K562 (cell line): Measurements from ENCODE around the gene DNAJC13. TPM values are rescaled to one million over a fixed set of nuclear protein-coding genes. Genes with fewer than 3 reads are reported as not detected.

Source experiments
- ATAC-seq: fragments of 200-7000 bp; cut with Tn5 transposase; 3 replicates; pipeline ENCODE4 v1.9.1; 2020; ENCODE audit warnings: moderate library complexity
- BruUV-seq: library from RNA; stranded (reverse); fragments of 400-500 nt; replicated peaks from 2 replicates; lab custom pipeline; 2021; lab: Mats Ljungman, UMichigan
- CTCF ChIA-PET: fragments of 300-600 bp; formaldehyde crosslinking; extraction: SDS; loops from one replicate; lab custom pipeline; 2021; ENCODE audit warnings: low intra/inter-chr PET ratio; lab: Yijun Ruan, JAX
- POLR2A ChIA-PET: fragments of 300-600, 350-650 bp; sonication (Branson Sonifier 250); formaldehyde crosslinking; extraction: SDS; loops from one replicate; lab custom pipeline; 2021; ENCODE audit warnings: antibody characterized with exemption, inconsistent platforms; lab: Yijun Ruan, JAX
- DNase-seq, 4 experiments: peaks; one replicate each; pipeline versions ENCODE4 v3.0.0 to v3.0.0-alpha.2; 2011 to 2018; ENCODE audit warnings: low spot score in 3 of 4, mixed read lengths in 3 of 4; ENCODE audit errors: extremely low read depth in 1 of 4
- FAIRE-seq: peaks from 2 replicates; lab custom pipeline; 2011; peaks lifted over from hg19 to GRCh38; lab: Jason Lieb, UNC
- H2AFZ ChIP-seq: 2 replicates; pipeline ENCODE4 v1.6.0; 2011; ENCODE audit warnings: low read depth, low read length, control low read depth, inconsistent platforms
- H3K27ac ChIP-seq: fragments of 200-600 bp; 3 replicates; pipeline ENCODE4 v1.8.0; 2011; ENCODE audit warnings: low read depth, mild to moderate bottlenecking, control low read depth, inconsistent platforms, low read length, moderate library complexity, mixed read lengths; ENCODE audit errors: extremely low read depth
- H3K27me3 ChIP-seq, 2 experiments: fragments of 300-600 bp in 1 of 2; 2 replicates in 1 of 2; 3 replicates in 1 of 2; pipeline versions ENCODE4 v1.6.0 to v1.8.0; 2011; ENCODE audit warnings: inconsistent platforms in 2 of 2, low read length in 2 of 2, mild to moderate bottlenecking in 1 of 2, mixed read lengths in 1 of 2, moderate library complexity in 1 of 2; ENCODE audit not compliant: control insufficient read depth in 2 of 2, insufficient read depth in 2 of 2
- H3K36me3 ChIP-seq: fragments of 300-600 bp; 3 replicates; pipeline ENCODE4 v1.8.0; 2011; ENCODE audit warnings: mild to moderate bottlenecking, low read length, inconsistent platforms; ENCODE audit not compliant: control insufficient read depth, insufficient read depth
- H3K4me1 ChIP-seq, 2 experiments: fragments of 200-600 bp in 1 of 2; replicated peaks in 1 of 2; 2 replicates in 1 of 2; 3 replicates in 1 of 2; pipeline versions ENCODE4 v1.5.1 to v1.8.0; 2011; ENCODE audit warnings: inconsistent platforms in 2 of 2, low read length in 2 of 2, mild to moderate bottlenecking in 1 of 2, mixed read lengths in 1 of 2, moderate library complexity in 1 of 2; ENCODE audit not compliant: control insufficient read depth in 2 of 2, insufficient read depth in 2 of 2
- H3K4me2 ChIP-seq: 2 replicates; pipeline ENCODE4 v1.6.1; 2011; ENCODE audit warnings: low read length, control low read depth, inconsistent platforms, mixed read lengths; ENCODE audit not compliant: insufficient read depth
- H3K4me3 ChIP-seq: fragments of 200-600 bp; sonication (generic), shearing (Covaris generic); 2 replicates; pipeline ENCODE4 v1.5.1; 2016; ENCODE audit warnings: control low read depth, inconsistent platforms
- H3K79me2 ChIP-seq: fragments of 200-600 bp; 3 replicates; pipeline ENCODE4 v1.8.0; 2011; ENCODE audit warnings: low read length, inconsistent platforms; ENCODE audit not compliant: control insufficient read depth, insufficient read depth
- H3K9ac ChIP-seq, 2 experiments: 2 replicates each; pipeline versions ENCODE4 v1.6.0 to v1.6.1; 2011; ENCODE audit warnings: low read depth in 2 of 2, low read length in 2 of 2, control low read depth in 1 of 2, inconsistent platforms in 1 of 2, mild to moderate bottlenecking in 1 of 2, mixed read lengths in 1 of 2; ENCODE audit not compliant: insufficient read depth in 1 of 2
- H3K9me1 ChIP-seq: one replicate; pipeline ENCODE4 v1.6.0; 2011; ENCODE audit warnings: inconsistent platforms, mild to moderate bottlenecking, low read length, moderate library complexity; ENCODE audit not compliant: control insufficient read depth, insufficient read depth
- H3K9me3 ChIP-seq: replicated peaks from 2 replicates; pipeline ENCODE4 v1.5.1; 2011; ENCODE audit warnings: low read depth, low read length, inconsistent platforms; ENCODE audit not compliant: control insufficient read depth, insufficient read depth
- H4K20me1 ChIP-seq: replicated peaks from 2 replicates; pipeline ENCODE4 v1.6.1; 2011; ENCODE audit warnings: low read length, inconsistent platforms, mixed read lengths; ENCODE audit not compliant: control insufficient read depth, insufficient read depth
- CAMTA2 ChIP-seq: fragments of 250-450 bp; sonication (Bioruptor Pico); conservative IDR thresholded peaks from 2 replicates; pipeline ENCODE4 v1.5.1; 2022
- CBX3 ChIP-seq, 2 experiments: IDR thresholded peaks; 1 replicate in 1 of 2; 2 replicates in 1 of 2; pipeline ENCODE4 v1.6.1; 2012; ENCODE audit warnings: inconsistent platforms in 2 of 2, low read length in 2 of 2, borderline replicate concordance in 1 of 2, control low read depth in 1 of 2
- HCFC1 ChIP-seq: IDR thresholded peaks from 2 replicates; pipeline ENCODE4 v1.6.1; 2012; ENCODE audit warnings: low read depth, low read length, improper control_type of control experiment
- MAFF ChIP-seq: IDR thresholded peaks from 2 replicates; pipeline ENCODE4 v1.6.1; 2012; ENCODE audit warnings: low read length, improper control_type of control experiment
- NELFE ChIP-seq: IDR thresholded peaks from 2 replicates; pipeline ENCODE4 v1.6.1; 2011; ENCODE audit warnings: mild to moderate bottlenecking; ENCODE audit not compliant: insufficient read depth, insufficient read length
- NFE2 ChIP-seq: IDR thresholded peaks from 2 replicates; pipeline ENCODE4 v1.6.1; 2014; ENCODE audit warnings: antibody characterized with exemption, low read depth
- NR1H2 ChIP-seq: sonication (generic); formaldehyde crosslinking; IDR thresholded peaks from 2 replicates; pipeline ENCODE4 v1.4.0; 2020; ENCODE audit warnings: mild to moderate bottlenecking, missing genetic modification reagents
- RBM22 ChIP-seq: fragments of 200-400 bp; formaldehyde crosslinking; IDR thresholded peaks from 2 replicates; pipeline ENCODE4 v1.6.1; 2018; ENCODE audit warnings: low read length, low read depth; ENCODE audit not compliant: poor library complexity, severe bottlenecking
- SMAD2 ChIP-seq: fragments of 150-350 bp; IDR thresholded peaks from 2 replicates; pipeline ENCODE4 v1.6.1; 2014; ENCODE audit warnings: low read depth, mild to moderate bottlenecking, low read length
- TRIM28 ChIP-seq: fragments of 450-650 bp; IDR thresholded peaks from 2 replicates; pipeline ENCODE4 v1.6.1; 2017
- ZFPM2 ChIP-seq: fragments of 250-450 bp; sonication (Bioruptor Pico); IDR thresholded peaks from 2 replicates; pipeline ENCODE4 v1.5.1; 2022; ENCODE audit warnings: mild to moderate bottlenecking
- ZNF274 ChIP-seq: IDR thresholded peaks from 2 replicates; pipeline ENCODE4 v1.6.1; 2011; ENCODE audit warnings: low read depth, mild to moderate bottlenecking, low read length, moderate library complexity, borderline replicate concordance
- ZNF444 ChIP-seq: fragments of 250-450 bp; sonication (Bioruptor Pico); IDR thresholded peaks from 2 replicates; pipeline ENCODE4 v1.4.0; 2020; ENCODE audit warnings: mild to moderate bottlenecking, moderate library complexity
- WGBS: fragments of 100-300 bp; shearing (Covaris generic); methylation state at CpG from one replicate; pipeline ENCODE4 v1.1.6; 2016; ENCODE audit warnings: low coverage, mixed read lengths; ENCODE audit not compliant: insufficient coverage; ENCODE audit errors: missing lambda C conversion rate; 5-methylcytosine and 5-hydroxymethylcytosine counted together
- in situ Hi-C: fragments of 300-500 bp; cut with MboI; formaldehyde crosslinking; loops from 4 replicates; pipeline ENCODE4 v1.15.0; 2018; ENCODE audit warnings: inconsistent platforms, mixed read lengths
- intact Hi-C: fragments of 100-400 bp; cut with micrococcal nuclease; formaldehyde crosslinking; loops from 2 replicates; pipeline ENCODE4 v1.14.2; 2022
- polyA plus RNA-seq, 8 experiments: library from polyadenylated mRNA; depleted of rRNA in 4 of 8; stranded (reverse) in 5 of 8; unstranded in 3 of 8; fragments of >200 nt; fragmentation: Nextera tagmentation in 2 of 8; fragmentation: Illumina TruSeq in 1 of 8; extraction: Ambion mirVana in 2 of 8; extraction: Trizol in 1 of 8; gene quantifications; 2 replicates each; pipeline versions ENCODE4 v1.2.1 to v1.2.3, GENCODE V29; 2011 to 2014; ENCODE audit warnings: inconsistent platforms in 1 of 8, missing spikeins in 1 of 8
- total RNA-seq, 7 experiments: library from RNA; depleted of rRNA in 6 of 7; stranded (reverse); fragments of >200 nt in 6 of 7; fragmentation: Illumina TruSeq in 2 of 7; extraction: Trizol in 2 of 7; gene quantifications; 2 replicates each; pipeline versions ENCODE4 v1.2.1 to v1.2.3, GENCODE V29; 2011 to 2021; ENCODE audit warnings: low replicate concordance in 1 of 7
- TF ChIP-seq, protein P1 (sequence below): fragments of 250-450 bp; sonication (Bioruptor Pico); IDR thresholded peaks from 2 replicates; pipeline ENCODE4 v1.8.0; 2022; ENCODE audit warnings: moderate library complexity, mild to moderate bottlenecking, inconsistent platforms
- TF ChIP-seq, protein P2 (sequence below), 2 experiments: IDR thresholded peaks; 2 replicates each; pipeline ENCODE4 v1.6.1; 2011; ENCODE audit warnings: borderline replicate concordance in 1 of 2, control low read depth in 1 of 2, low read depth in 1 of 2, low read length in 1 of 2, mild to moderate bottlenecking in 1 of 2, mixed read lengths in 1 of 2, moderate library complexity in 1 of 2; ENCODE audit not compliant: insufficient read depth in 1 of 2, insufficient read length in 1 of 2, poor library complexity in 1 of 2, severe bottlenecking in 1 of 2; ENCODE audit errors: extremely low read depth in 1 of 2
- TF ChIP-seq, protein P3 (sequence below): fragments of 250-450 bp; sonication (Bioruptor Pico); IDR thresholded peaks from 2 replicates; pipeline ENCODE4 v1.5.0; 2020; ENCODE audit warnings: mild to moderate bottlenecking, borderline replicate concordance
- TF ChIP-seq, protein P4 (sequence below): sonication (generic); formaldehyde crosslinking; IDR thresholded peaks from 2 replicates; pipeline ENCODE4 v1.8.1; 2023; ENCODE audit warnings: mild to moderate bottlenecking, missing genetic modification reagents
- TF ChIP-seq, protein P5 (sequence below): fragments of 250-450 bp; sonication (Bioruptor Pico); IDR thresholded peaks from 2 replicates; pipeline ENCODE4 v1.8.0; 2021; ENCODE audit warnings: moderate library complexity, mild to moderate bottlenecking, inconsistent platforms

The DNAJC13 gene
- total and polyA plus RNA-seq, 9 of the 15 experiments (the other 6 are each of a cell fraction or from before 2014, with no cell fraction given): 2.9 to 17.1 (median 10.2) TPM

DNA sequence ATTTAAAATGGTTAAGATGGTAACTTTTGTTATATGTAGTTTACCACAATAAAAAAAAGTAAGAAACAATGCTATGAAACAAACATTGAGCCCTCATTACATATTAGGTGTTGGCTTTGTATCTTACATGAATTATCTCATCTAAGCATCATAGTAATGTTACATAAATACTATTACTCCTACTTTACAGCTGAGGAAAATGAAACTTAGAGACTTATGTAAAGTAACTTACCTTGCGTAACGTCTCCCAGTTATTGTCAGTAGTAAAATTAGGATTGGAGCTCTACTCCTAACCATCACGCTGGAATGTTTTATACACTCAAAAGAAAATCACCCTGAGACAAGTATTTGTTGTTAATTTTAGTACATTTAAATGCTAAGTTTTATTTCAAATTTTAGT, 42.2 kb downstream of the DNAJC13 start:
- in situ Hi-C loops (no loop called here), intact Hi-C loops (no loop called here)
- Histone ChIP-seq H3K9ac (no peak overlapping the region), H2AFZ (no peak overlapping the region), H3K9me3 (no peaks in the 10 kb centered on the region), H3K4me2 (no peak overlapping the region), H3K9me1 (no peaks in the 10 kb centered on the region), H3K36me3 (peaks cover 53% of the 10 kb centered on the region; the same call in 1 of the 3 replicates), H3K27ac (no peak overlapping the region), H3K27me3 (no peaks in the 10 kb centered on the region), H4K20me1 (no peaks in the 10 kb centered on the region), H3K79me2 (no peaks in the 10 kb centered on the region), H3K4me1 (no peaks in the 10 kb centered on the region), H3K4me3 (no peak overlapping the region)
- BruUV-seq: no TSS peak
- 76% methylated on average over 3 of the region's 3 CpGs for WGBS
- ChIA-PET POLR2A (no interaction called here), CTCF (no interaction called here)
- ATAC-seq (no peak), FAIRE-seq (no peak), DNase-seq (no peak)
- TF ChIP-seq, protein P1, sequence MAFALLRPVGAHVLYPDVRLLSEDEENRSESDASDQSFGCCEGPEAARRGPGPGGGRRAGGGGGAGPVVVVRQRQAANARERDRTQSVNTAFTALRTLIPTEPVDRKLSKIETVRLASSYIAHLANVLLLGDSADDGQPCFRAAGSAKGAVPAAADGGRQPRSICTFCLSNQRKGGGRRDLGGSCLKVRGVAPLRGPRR (CRISPR knock-in tag): no peak
- TF ChIP-seq TRIM28 (no peak), MAFF (no peak), NR1H2 (CRISPR knock-in tag) (no peak), HCFC1 (no peak), RBM22 (no peak), CBX3 (IDR thresholded peaks at IDR 0.05; ENCODE audit: borderline replicate concordance in 1 of 2, low read length in 2 of 2) (no peak), ZNF274 (no peak), CAMTA2 (no peak), NFE2 (no peak), SMAD2 (no peak), ZFPM2 (CRISPR knock-in tag) (no peak), NELFE (no peak), ZNF444 (CRISPR knock-in tag) (no peak)
- TF ChIP-seq, protein P2, sequence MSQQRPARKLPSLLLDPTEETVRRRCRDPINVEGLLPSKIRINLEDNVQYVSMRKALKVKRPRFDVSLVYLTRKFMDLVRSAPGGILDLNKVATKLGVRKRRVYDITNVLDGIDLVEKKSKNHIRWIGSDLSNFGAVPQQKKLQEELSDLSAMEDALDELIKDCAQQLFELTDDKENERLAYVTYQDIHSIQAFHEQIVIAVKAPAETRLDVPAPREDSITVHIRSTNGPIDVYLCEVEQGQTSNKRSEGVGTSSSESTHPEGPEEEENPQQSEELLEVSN (IDR thresholded peaks at IDR 0.05; ENCODE audit: borderline replicate concordance in 1 of 2, extremely low read depth in 1 of 2, insufficient read depth in 1 of 2, insufficient read length in 1 of 2, low read depth in 1 of 2, low read length in 1 of 2, poor library complexity in 1 of 2, severe bottlenecking in 1 of 2): no peak
- TF ChIP-seq, protein P3, sequence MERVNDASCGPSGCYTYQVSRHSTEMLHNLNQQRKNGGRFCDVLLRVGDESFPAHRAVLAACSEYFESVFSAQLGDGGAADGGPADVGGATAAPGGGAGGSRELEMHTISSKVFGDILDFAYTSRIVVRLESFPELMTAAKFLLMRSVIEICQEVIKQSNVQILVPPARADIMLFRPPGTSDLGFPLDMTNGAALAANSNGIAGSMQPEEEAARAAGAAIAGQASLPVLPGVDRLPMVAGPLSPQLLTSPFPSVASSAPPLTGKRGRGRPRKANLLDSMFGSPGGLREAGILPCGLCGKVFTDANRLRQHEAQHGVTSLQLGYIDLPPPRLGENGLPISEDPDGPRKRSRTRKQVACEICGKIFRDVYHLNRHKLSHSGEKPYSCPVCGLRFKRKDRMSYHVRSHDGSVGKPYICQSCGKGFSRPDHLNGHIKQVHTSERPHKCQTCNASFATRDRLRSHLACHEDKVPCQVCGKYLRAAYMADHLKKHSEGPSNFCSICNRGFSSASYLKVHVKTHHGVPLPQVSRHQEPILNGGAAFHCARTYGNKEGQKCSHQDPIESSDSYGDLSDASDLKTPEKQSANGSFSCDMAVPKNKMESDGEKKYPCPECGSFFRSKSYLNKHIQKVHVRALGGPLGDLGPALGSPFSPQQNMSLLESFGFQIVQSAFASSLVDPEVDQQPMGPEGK (CRISPR knock-in tag): no peak
- TF ChIP-seq, protein P4, sequence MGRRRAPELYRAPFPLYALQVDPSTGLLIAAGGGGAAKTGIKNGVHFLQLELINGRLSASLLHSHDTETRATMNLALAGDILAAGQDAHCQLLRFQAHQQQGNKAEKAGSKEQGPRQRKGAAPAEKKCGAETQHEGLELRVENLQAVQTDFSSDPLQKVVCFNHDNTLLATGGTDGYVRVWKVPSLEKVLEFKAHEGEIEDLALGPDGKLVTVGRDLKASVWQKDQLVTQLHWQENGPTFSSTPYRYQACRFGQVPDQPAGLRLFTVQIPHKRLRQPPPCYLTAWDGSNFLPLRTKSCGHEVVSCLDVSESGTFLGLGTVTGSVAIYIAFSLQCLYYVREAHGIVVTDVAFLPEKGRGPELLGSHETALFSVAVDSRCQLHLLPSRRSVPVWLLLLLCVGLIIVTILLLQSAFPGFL (CRISPR knock-in tag): no peak
- TF ChIP-seq, protein P5, sequence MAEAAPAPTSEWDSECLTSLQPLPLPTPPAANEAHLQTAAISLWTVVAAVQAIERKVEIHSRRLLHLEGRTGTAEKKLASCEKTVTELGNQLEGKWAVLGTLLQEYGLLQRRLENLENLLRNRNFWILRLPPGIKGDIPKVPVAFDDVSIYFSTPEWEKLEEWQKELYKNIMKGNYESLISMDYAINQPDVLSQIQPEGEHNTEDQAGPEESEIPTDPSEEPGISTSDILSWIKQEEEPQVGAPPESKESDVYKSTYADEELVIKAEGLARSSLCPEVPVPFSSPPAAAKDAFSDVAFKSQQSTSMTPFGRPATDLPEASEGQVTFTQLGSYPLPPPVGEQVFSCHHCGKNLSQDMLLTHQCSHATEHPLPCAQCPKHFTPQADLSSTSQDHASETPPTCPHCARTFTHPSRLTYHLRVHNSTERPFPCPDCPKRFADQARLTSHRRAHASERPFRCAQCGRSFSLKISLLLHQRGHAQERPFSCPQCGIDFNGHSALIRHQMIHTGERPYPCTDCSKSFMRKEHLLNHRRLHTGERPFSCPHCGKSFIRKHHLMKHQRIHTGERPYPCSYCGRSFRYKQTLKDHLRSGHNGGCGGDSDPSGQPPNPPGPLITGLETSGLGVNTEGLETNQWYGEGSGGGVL (CRISPR knock-in tag): no peak
